ENCODE results near the gene LRRC9. TPM values are rescaled to one million over a fixed set of nuclear protein-coding genes. Genes with fewer than 3 reads are reported as not detected.

The LRRC9 gene
- total and polyA plus RNA-seq, 2 experiments from 2014 or later = 2.2 to 3.1 TPM

- 0 out of 2 replicates have a peak, but pooled peaks cover 3% of the 10 kb centered on the region for H4K20me1 ChIP-seq (replicated peaks; ENCODE audit: insufficient read depth)
- no peaks in the 10 kb centered on the region for H3K27me3 ChIP-seq (ENCODE audit: insufficient read depth)
- Mint-ChIP-seq H3K4me3 (peak overlapping the region; percentile 87), H3K27ac (peak overlapping the region; percentile 97), H3K9me3 (0 out of 3 replicates have a peak, but pooled peaks cover 3% of the 10 kb centered on the region), H3K27me3 (ENCODE audit: insufficient read depth, low read depth, poor library complexity) (peaks cover 3% of the 10 kb centered on the region), H3K4me1 (peaks cover 10% of the 10 kb centered on the region; the same call in 1 of the 3 replicates), H3K36me3 (ENCODE audit: low read depth) (peaks cover 19% of the 10 kb centered on the region)
- H3K36me3 ChIP-seq (ENCODE audit: insufficient read depth) = no peaks in the 10 kb centered on the region
- peak overlapping the region; percentile 87 for H2AFZ ChIP-seq
- ATAC-seq (peak; percentile 47), DNase-seq (ENCODE audit: low spot score) (peak; percentile 43)
- peak overlapping the region; percentile 85 for H3K4me2 ChIP-seq
- H3K9me2 ChIP-seq (ENCODE audit: insufficient read depth) = no peaks in the 10 kb centered on the region
- no peaks in the 10 kb centered on the region for H3F3A ChIP-seq (replicated peaks; ENCODE audit: low read depth)
- H3K4me1 ChIP-seq (ENCODE audit: insufficient read depth) = peaks cover 4% of the 10 kb centered on the region; the same call in 1 of the 2 replicates
- H3K79me2 ChIP-seq (replicated peaks; ENCODE audit: insufficient read depth) = no peaks in the 10 kb centered on the region
- peak overlapping the region; percentile 97 for H3K27ac ChIP-seq (ENCODE audit: low read depth)
- peak overlapping the region; percentile 79 for H3K4me3 ChIP-seq
- no peak for TF ChIP-seq JUNB (IDR thresholded peaks at IDR 0.05; ENCODE audit: unreplicated experiment)
- TF ChIP-seq CTCF (conservative IDR thresholded peaks at IDR 0.05; ENCODE audit: low read depth in 2 of 2) = peak in 1 of 2 experiments; percentile 61; a peak in 3 of 4 replicates
Observed at GRCh38 chr14:59918824-59919569, 947 bp upstream of the LRRC9 start.

GRCh38 chr14:59920378-59920683 lies 387 bp downstream of the LRRC9 start:
- no peaks in the 10 kb centered on the region for H3K27me3 ChIP-seq (ENCODE audit: insufficient read depth)
- H3F3A ChIP-seq (replicated peaks; ENCODE audit: low read depth) = no peaks in the 10 kb centered on the region
- peaks cover 10% of the 10 kb centered on the region; the same call in 1 of the 3 replicates for H3K4me1 Mint-ChIP-seq
- H3K27ac ChIP-seq (ENCODE audit: low read depth) = 0 out of 2 replicates have a peak overlapping the region, but pooled peaks have one; percentile 21
- ATAC-seq (no peak), DNase-seq (ENCODE audit: low spot score) (no peak)
- H3K27ac Mint-ChIP-seq = peak overlapping the region; percentile 93
- peak overlapping the region; percentile 87 for H3K4me3 Mint-ChIP-seq
- H3K4me1 ChIP-seq (ENCODE audit: insufficient read depth) = peaks cover 4% of the 10 kb centered on the region; the same call in 1 of the 2 replicates
- H3K79me2 ChIP-seq (replicated peaks; ENCODE audit: insufficient read depth) = no peaks in the 10 kb centered on the region
- H3K9me3 Mint-ChIP-seq = no peaks in the 10 kb centered on the region
- H3K9me2 ChIP-seq (ENCODE audit: insufficient read depth) = no peaks in the 10 kb centered on the region
- peak overlapping the region; percentile 88 for H3K4me2 ChIP-seq
- H3K4me3 ChIP-seq = peak overlapping the region; percentile 79
- H3K36me3 Mint-ChIP-seq (ENCODE audit: low read depth) = peaks cover 10% of the 10 kb centered on the region
- no peaks in the 10 kb centered on the region for H3K36me3 ChIP-seq (ENCODE audit: insufficient read depth)
- 0 out of 2 replicates have a peak, but pooled peaks cover 3% of the 10 kb centered on the region for H4K20me1 ChIP-seq (replicated peaks; ENCODE audit: insufficient read depth)
- H3K27me3 Mint-ChIP-seq (ENCODE audit: insufficient read depth, low read depth, poor library complexity) = peaks cover 3% of the 10 kb centered on the region
- TF ChIP-seq NANOG (IDR thresholded peaks at IDR 0.05; ENCODE audit: borderline replicate concordance) (no peak), ETS1 (IDR thresholded peaks at IDR 0.05) (no peak), ZNF462 (CRISPR knock-in tag; IDR thresholded peaks at IDR 0.05) (no peak), ZNF114 (CRISPR knock-in tag; IDR thresholded peaks at IDR 0.05) (no peak)
- peak overlapping the region; percentile 97 for H2AFZ ChIP-seq
